Stimulated activated CD8-positive, alpha-beta memory T cell treated with anti-CD3 and anti-CD28 coated beads, Interleukin-7, amount 100 ng/mL, for 48 hours (primary cell): ENCODE results near the gene DOCK8.

Source experiments
- DNase-seq, 2 donors: peaks; one replicate each; pipeline ENCODE4 v3.0.0-alpha.2; 2020; ENCODE audit warnings: low read depth in 1 of 2; ENCODE audit errors: extremely low read depth in 1 of 2

Gene DOCK8

GRCh38 chr9:304106-304505 lies 89.4 kb downstream of the DOCK8 start:
- DNase-seq: no peak

GRCh38 chr9:304519-305185 lies 90.0 kb downstream of the DOCK8 start:
- DNase-seq: no peak

- DNase-seq: peak in 1 of 2 donors; percentile 25
Observed at GRCh38 chr9:306907-307306, 92.2 kb downstream of the DOCK8 start.

- no peak for DNase-seq
Observed at GRCh38 chr9:311841-312240, 97.2 kb downstream of the DOCK8 start.

GRCh38 chr9:312596-313320 lies 98.1 kb downstream of the DOCK8 start:
- no peak for DNase-seq

GRCh38 chr9:316382-316965 lies 101.8 kb downstream of the DOCK8 start:
- DNase-seq: no peak

- no peak for DNase-seq
Observed at GRCh38 chr9:318646-319045, 104.0 kb downstream of the DOCK8 start.

- DNase-seq: no peak
Observed at GRCh38 chr9:324971-325370, 110.3 kb downstream of the DOCK8 start.

GRCh38 chr9:326667-327066 lies 112.0 kb downstream of the DOCK8 start:
- no peak for DNase-seq

- no peak for DNase-seq
Observed at GRCh38 chr9:328453-328852, 113.8 kb downstream of the DOCK8 start.

- DNase-seq: no peak
Observed at GRCh38 chr9:331197-331596, 116.5 kb downstream of the DOCK8 start.

- DNase-seq: no peak
Observed at GRCh38 chr9:335373-335772, 120.7 kb downstream of the DOCK8 start.

- DNase-seq: no peak
Observed at GRCh38 chr9:336039-336438, 121.4 kb downstream of the DOCK8 start.

GRCh38 chr9:338602-339001 lies 123.9 kb downstream of the DOCK8 start:
- DNase-seq: no peak

- no peak for DNase-seq
Observed at GRCh38 chr9:341634-342421, 127.2 kb downstream of the DOCK8 start.

- no peak for DNase-seq
Observed at GRCh38 chr9:343773-344172, 129.1 kb downstream of the DOCK8 start.

GRCh38 chr9:346111-346571 lies 131.5 kb downstream of the DOCK8 start:
- no peak for DNase-seq

- no peak for DNase-seq
Observed at GRCh38 chr9:347667-348292, 133.1 kb downstream of the DOCK8 start.

GRCh38 chr9:350384-350783 lies 135.7 kb downstream of the DOCK8 start:
- no peak for DNase-seq

- DNase-seq: no peak
Observed at GRCh38 chr9:351916-352315, 137.3 kb downstream of the DOCK8 start.

GRCh38 chr9:353077-353476 lies 138.4 kb downstream of the DOCK8 start:
- no peak for DNase-seq
